ENCODE results near the gene KDM6B.

DNA sequence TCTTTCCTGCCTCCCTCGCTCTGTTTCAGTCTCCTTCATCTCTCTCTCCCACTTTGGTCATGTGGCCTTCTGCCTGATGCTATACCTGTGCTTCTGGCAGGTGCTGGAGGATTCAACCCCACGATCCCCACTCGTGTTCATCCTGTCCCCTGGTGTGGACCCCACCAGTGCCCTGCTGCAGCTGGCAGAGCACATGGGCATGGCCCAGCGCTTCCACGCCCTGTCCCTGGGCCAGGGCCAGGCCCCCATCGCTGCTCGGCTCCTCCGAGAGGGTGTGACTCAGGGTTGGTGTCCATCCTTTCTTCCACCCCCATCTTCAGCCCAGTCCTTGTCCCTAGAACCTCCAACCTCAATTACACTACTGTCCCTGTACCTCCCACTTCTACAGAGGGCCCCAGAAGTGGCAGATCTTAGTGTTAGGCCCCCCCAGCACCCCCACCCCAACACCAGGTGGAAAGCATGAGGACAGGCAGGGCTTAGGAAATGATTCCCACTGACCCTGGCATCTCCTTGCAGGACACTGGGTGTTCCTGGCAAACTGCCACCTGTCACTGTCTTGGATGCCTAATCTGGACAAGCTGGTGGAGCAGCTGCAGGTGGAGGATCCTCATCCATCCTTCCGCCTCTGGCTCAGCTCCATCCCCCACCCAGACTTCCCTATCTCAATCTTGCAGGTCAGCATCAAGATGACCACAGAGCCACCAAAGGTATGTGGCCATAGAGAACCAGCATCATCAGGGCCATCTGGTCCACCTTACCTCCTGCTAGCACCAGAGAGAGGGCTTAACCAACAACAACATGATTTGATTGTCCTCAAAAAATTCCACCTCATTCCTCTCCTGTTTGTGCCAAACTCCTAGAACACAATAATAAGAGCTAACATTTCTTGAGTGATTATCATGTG lies 9.7 kb upstream of the KDM6B start:
- TF ChIP-seq, protein P1, sequence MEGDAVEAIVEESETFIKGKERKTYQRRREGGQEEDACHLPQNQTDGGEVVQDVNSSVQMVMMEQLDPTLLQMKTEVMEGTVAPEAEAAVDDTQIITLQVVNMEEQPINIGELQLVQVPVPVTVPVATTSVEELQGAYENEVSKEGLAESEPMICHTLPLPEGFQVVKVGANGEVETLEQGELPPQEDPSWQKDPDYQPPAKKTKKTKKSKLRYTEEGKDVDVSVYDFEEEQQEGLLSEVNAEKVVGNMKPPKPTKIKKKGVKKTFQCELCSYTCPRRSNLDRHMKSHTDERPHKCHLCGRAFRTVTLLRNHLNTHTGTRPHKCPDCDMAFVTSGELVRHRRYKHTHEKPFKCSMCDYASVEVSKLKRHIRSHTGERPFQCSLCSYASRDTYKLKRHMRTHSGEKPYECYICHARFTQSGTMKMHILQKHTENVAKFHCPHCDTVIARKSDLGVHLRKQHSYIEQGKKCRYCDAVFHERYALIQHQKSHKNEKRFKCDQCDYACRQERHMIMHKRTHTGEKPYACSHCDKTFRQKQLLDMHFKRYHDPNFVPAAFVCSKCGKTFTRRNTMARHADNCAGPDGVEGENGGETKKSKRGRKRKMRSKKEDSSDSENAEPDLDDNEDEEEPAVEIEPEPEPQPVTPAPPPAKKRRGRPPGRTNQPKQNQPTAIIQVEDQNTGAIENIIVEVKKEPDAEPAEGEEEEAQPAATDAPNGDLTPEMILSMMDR (conservative IDR thresholded peaks at IDR 0.05): no peak
- no peak for TF ChIP-seq EZH2 (IDR thresholded peaks at IDR 0.05; ENCODE audit: low read depth)

Measured in PC-9 (cell line).